Vagina (tissue), 2 donors: ENCODE results near the gene SEMA4B. TPM values are rescaled to one million over a fixed set of nuclear protein-coding genes. Genes with fewer than 3 reads are reported as not detected.
"Not testable (repeated sequence)": the region's sequence is repeated elsewhere in the genome, so short reads cannot be mapped to it uniquely, and the experiment has no call there.

Experiments
- DNase-seq, 2 donors: peaks; one replicate each; pipeline ENCODE4 v3.0.0-alpha.2; 2017; ENCODE audit errors: extremely low spot score in 2 of 2
- H3K27ac ChIP-seq: fragments of 200-600 bp; sonication (generic); one replicate; pipeline ENCODE4 v1.5.1; 2019
- H3K27me3 ChIP-seq: fragments of 200-600 bp; sonication (generic); one replicate; pipeline ENCODE4 v1.5.1; 2019
- H3K36me3 ChIP-seq, 2 donors: fragments of 200-600 bp; sonication (generic); one replicate each; pipeline ENCODE4 v1.5.1; 2017 to 2019
- H3K4me1 ChIP-seq: fragments of 200-600 bp; sonication (generic); one replicate; pipeline ENCODE4 v1.5.1; 2019
- H3K4me3 ChIP-seq, 2 donors: fragments of 200-600 bp; sonication (generic); 1 replicate in 1 of 2; 2 replicates in 1 of 2; pipeline ENCODE4 v1.5.1; 2016 to 2019
- H3K9me3 ChIP-seq: fragments of 200-600 bp; sonication (generic); one replicate; pipeline ENCODE4 v1.5.1; 2019
- CTCF ChIP-seq, 3 experiments: fragments of 450-650 bp in 2 of 3; fragments of 200-600 bp in 1 of 3; sonication (generic) in 1 of 3; IDR thresholded peaks; one replicate each; pipeline ENCODE4 v1.5.1; 2017 to 2019; ENCODE audit warnings: antibody characterized with exemption in 3 of 3, mild to moderate bottlenecking in 2 of 3, moderate library complexity in 2 of 3
- POLR2A ChIP-seq, 2 donors: fragments of 450-650 bp; IDR thresholded peaks; one replicate each; pipeline ENCODE4 v1.6.1; 2017; ENCODE audit warnings: antibody characterized with exemption in 2 of 2, mild to moderate bottlenecking in 2 of 2, moderate library complexity in 2 of 2
- POLR2AphosphoS5 ChIP-seq, 2 donors: sonication (generic); formaldehyde crosslinking; IDR thresholded peaks; one replicate each; pipeline ENCODE4 v1.9.0; 2017; ENCODE audit warnings: antibody characterized with exemption in 2 of 2, mild to moderate bottlenecking in 2 of 2, low read depth in 1 of 2; ENCODE audit not compliant: insufficient read depth in 1 of 2
- intact Hi-C: fragments of 100-400 bp; cut with DNase I; formaldehyde crosslinking; loops from one replicate; pipeline ENCODE4 v1.15.1; 2023
- total RNA-seq: library from RNA; depleted of rRNA; stranded (reverse); fragments of >200 nt; gene quantifications from one replicate; pipeline ENCODE4 v1.2.3, GENCODE V29; 2016

SEMA4B gene
- total RNA-seq, 1 donor from 2014 or later, result 205 TPM

- H3K36me3 ChIP-seq, result no peaks in the 10 kb centered on the region
- peaks cover 22% of the 10 kb centered on the region for H3K4me1 ChIP-seq
- no peak overlapping the region for H3K4me3 ChIP-seq
- TF ChIP-seq POLR2AphosphoS5 (IDR thresholded peaks at IDR 0.05; ENCODE audit: insufficient read depth in 1 of 2, low read depth in 1 of 2), result no peak
- no peak for TF ChIP-seq CTCF (IDR thresholded peaks at IDR 0.05)
- no peak for TF ChIP-seq POLR2A (IDR thresholded peaks at IDR 0.05)
- DNase-seq, result no peak
- intact Hi-C loops, result no loop called here
- H3K27me3 ChIP-seq, result no peaks in the 10 kb centered on the region
- H3K9me3 ChIP-seq, result no peaks in the 10 kb centered on the region
- H3K27ac ChIP-seq, result no peak overlapping the region
Observed at GRCh38 chr15:90181776-90182175, 19.4 kb upstream of the SEMA4B start.

GRCh38 chr15:90184119-90184785, 16.9 kb upstream of the SEMA4B start:
- intact Hi-C loops, result no loop called here
- Histone ChIP-seq H3K4me1 (peaks cover 28% of the 10 kb centered on the region), H3K27me3 (no peaks in the 10 kb centered on the region), H3K27ac (peak overlapping the region; percentile 86), H3K36me3 (no peaks in the 10 kb centered on the region), H3K4me3 (peak overlapping the region; percentile 60 to 91), H3K9me3 (no peaks in the 10 kb centered on the region)
- TF ChIP-seq POLR2A (IDR thresholded peaks at IDR 0.05), result peak in 1 of 2 donors; percentile 22
- no peak for TF ChIP-seq CTCF (IDR thresholded peaks at IDR 0.05)
- peak; percentile 16 to 89 for TF ChIP-seq POLR2AphosphoS5 (IDR thresholded peaks at IDR 0.05; ENCODE audit: insufficient read depth in 1 of 2, low read depth in 1 of 2)
- peak in 1 of 2 donors; percentile 97 for DNase-seq

DNA sequence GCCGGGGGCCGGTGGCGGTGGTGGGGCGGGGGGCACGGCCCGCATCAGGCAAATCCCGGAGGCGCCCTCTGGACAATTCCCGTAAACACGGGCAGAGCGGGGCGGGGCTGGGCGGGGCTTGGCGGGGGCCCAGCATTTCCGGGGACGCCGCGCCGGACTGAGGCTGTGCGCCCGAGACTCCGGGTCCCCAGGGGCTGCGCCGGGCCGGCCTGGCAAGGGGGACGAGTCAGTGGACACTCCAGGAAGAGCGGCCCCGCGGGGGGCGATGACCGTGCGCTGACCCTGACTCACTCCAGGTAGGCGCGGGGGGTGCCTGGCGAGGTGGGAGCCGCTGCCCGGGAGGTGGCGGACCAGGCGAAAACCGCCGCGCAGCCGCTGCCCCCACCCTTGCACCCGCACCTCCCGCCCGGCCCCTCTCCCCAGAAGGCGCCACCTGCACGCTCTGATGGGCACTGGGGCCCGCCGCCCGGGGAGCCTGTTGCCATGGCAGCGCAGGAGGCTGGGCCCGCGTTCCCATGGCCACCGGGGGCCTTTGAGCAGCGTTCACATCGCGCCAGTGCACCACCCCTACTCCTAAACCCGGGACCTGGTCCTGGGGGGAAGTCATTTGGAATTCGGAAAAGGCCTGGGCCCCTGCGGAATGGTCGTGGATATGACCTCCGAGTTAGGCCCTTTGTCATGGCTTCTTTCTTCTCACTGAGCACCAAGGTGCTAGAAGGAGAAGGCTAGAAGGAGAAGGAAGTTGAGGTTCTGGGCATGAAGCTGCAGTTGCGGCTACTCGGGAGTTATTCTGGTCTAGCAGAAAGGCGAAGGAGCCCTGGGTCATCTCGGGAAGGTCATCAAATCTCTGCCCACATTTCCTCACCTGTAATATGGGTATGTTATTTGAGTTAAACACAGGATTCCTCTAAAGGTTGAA, 16.1 kb upstream of the SEMA4B start:
- intact Hi-C loops, result no loop called here
- H3K27me3 ChIP-seq, result no peaks in the 10 kb centered on the region
- peak overlapping the region; percentile 60 to 91 for H3K4me3 ChIP-seq
- peaks cover 35% of the 10 kb centered on the region for H3K4me1 ChIP-seq
- no peaks in the 10 kb centered on the region for H3K9me3 ChIP-seq
- peak overlapping the region; percentile 86 for H3K27ac ChIP-seq
- no peaks in the 10 kb centered on the region for H3K36me3 ChIP-seq
- DNase-seq, result no peak
- TF ChIP-seq POLR2AphosphoS5 (IDR thresholded peaks at IDR 0.05; ENCODE audit: insufficient read depth in 1 of 2, low read depth in 1 of 2), result peak in 1 of 2 donors; percentile 58
- no peak for TF ChIP-seq POLR2A (IDR thresholded peaks at IDR 0.05)
- TF ChIP-seq CTCF (IDR thresholded peaks at IDR 0.05), result no peak

DNA sequence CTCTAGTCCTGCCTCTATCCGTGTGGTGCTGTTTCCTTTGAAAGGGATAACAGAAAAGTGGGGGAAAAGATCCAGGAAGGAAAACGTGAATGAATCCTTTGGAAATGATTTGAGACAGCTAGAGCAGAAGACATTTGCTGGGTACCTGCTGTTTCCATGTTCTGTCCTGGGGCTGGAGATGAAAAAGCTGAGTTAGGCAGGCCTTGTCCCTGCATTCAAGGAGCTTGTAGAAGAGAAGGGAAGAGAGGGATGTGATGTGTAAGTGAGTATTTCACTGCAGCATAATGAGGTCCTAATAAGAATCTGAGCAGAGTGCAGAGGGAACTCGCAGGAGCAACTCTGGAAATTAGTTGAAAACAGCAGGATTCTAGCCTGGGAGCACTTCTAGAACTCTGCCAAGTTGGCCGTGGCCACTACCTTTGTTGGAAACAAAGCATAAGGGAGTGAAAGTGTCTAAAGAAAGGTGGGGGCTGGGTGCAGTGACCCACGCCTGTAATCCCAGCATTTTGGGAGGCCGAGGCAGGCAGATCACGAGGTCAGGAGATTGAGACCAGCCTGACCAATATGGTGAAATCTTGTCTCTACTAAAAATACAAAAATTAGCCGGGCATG, 13.8 kb upstream of the SEMA4B start:
- H3K36me3 ChIP-seq, result no peaks in the 10 kb centered on the region
- peaks cover 57% of the 10 kb centered on the region for H3K4me1 ChIP-seq
- H3K27ac ChIP-seq, result peak overlapping the region; percentile 86
- peak overlapping the region in 1 of 2 donors; percentile 1 for H3K4me3 ChIP-seq
- no peak for TF ChIP-seq POLR2A (IDR thresholded peaks at IDR 0.05)
- TF ChIP-seq POLR2AphosphoS5 (IDR thresholded peaks at IDR 0.05; ENCODE audit: insufficient read depth in 1 of 2, low read depth in 1 of 2), result no peak
- no peak for TF ChIP-seq CTCF (IDR thresholded peaks at IDR 0.05)
- intact Hi-C loops, result no loop called here
- no peak for DNase-seq
- H3K27me3 ChIP-seq, result no peaks in the 10 kb centered on the region
- H3K9me3 ChIP-seq, result no peaks in the 10 kb centered on the region

- H3K9me3 ChIP-seq, H3K4me3 ChIP-seq, H3K27me3 ChIP-seq, DNase-seq, intact Hi-C loops, H3K36me3 ChIP-seq: not testable (repeated sequence)
- peaks cover 64% of the 10 kb centered on the region for H3K4me1 ChIP-seq
- H3K27ac ChIP-seq, result peak overlapping the region; percentile 86
Observed at GRCh38 chr15:90188065-90188464, 13.1 kb upstream of the SEMA4B start.
